T-helper 1 cell treated with Interleukin-12 subunit alpha and Interleukin-12 subunit beta and Interleukin-4 antibody, amounts not matched to agents 30 μg/mL and 1 μg/mL, for 36 hours (primary cell): ENCODE data around the gene ATG4A.

Experiments used
- H3K27ac Mint-ChIP-seq: one replicate; pipeline ENCODE4 v1.8.0; 2021; ENCODE audit warnings: mild to moderate bottlenecking, mixed read lengths
- H3K27me3 Mint-ChIP-seq: one replicate; pipeline ENCODE4 v1.8.0; 2021; ENCODE audit warnings: low read depth, mixed read lengths
- H3K36me3 Mint-ChIP-seq: one replicate; pipeline ENCODE4 v1.8.0; 2021; ENCODE audit warnings: low read depth, mixed read lengths
- H3K4me1 Mint-ChIP-seq: one replicate; pipeline ENCODE4 v1.8.0; 2021; ENCODE audit warnings: low read depth, mixed read lengths
- H3K4me3 Mint-ChIP-seq: one replicate; pipeline ENCODE4 v1.8.0; 2021; ENCODE audit warnings: mild to moderate bottlenecking, moderate library complexity, mixed read lengths
- H3K9me3 Mint-ChIP-seq: one replicate; pipeline ENCODE4 v1.8.0; 2021; ENCODE audit warnings: mixed read lengths

Gene ATG4A

GRCh38 chrX:108169768-108170167 lies 78.2 kb downstream of the ATG4A start:
- no peaks in the 10 kb centered on the region for H3K9me3 Mint-ChIP-seq
- no peaks in the 10 kb centered on the region for H3K36me3 Mint-ChIP-seq
- no peaks in the 10 kb centered on the region for H3K27me3 Mint-ChIP-seq
- H3K27ac Mint-ChIP-seq: no peak overlapping the region
- H3K4me3 Mint-ChIP-seq: no peak overlapping the region
- H3K4me1 Mint-ChIP-seq: no peaks in the 10 kb centered on the region

GRCh38 chrX:108171671-108172070 lies 80.1 kb downstream of the ATG4A start:
- Mint-ChIP-seq H3K4me3 (no peak overlapping the region), H3K27me3 (no peaks in the 10 kb centered on the region), H3K36me3 (no peaks in the 10 kb centered on the region), H3K27ac (no peak overlapping the region), H3K9me3 (no peaks in the 10 kb centered on the region), H3K4me1 (no peaks in the 10 kb centered on the region)

- no peaks in the 10 kb centered on the region for H3K36me3 Mint-ChIP-seq
- H3K9me3 Mint-ChIP-seq: no peaks in the 10 kb centered on the region
- no peaks in the 10 kb centered on the region for H3K27me3 Mint-ChIP-seq
- H3K27ac Mint-ChIP-seq: no peak overlapping the region
- no peaks in the 10 kb centered on the region for H3K4me1 Mint-ChIP-seq
- no peak overlapping the region for H3K4me3 Mint-ChIP-seq
These were observed 82.3 kb downstream of the ATG4A start for GRCh38 chrX:108173874-108174273.

GRCh38 chrX:108177351-108178142 lies 86.0 kb downstream of the ATG4A start:
- Mint-ChIP-seq H3K36me3 (no peaks in the 10 kb centered on the region), H3K4me3 (no peak overlapping the region), H3K27me3 (no peaks in the 10 kb centered on the region), H3K4me1 (no peaks in the 10 kb centered on the region), H3K9me3 (no peaks in the 10 kb centered on the region), H3K27ac (no peak overlapping the region)

- Mint-ChIP-seq H3K4me1 (no peaks in the 10 kb centered on the region), H3K27me3 (no peaks in the 10 kb centered on the region), H3K9me3 (no peaks in the 10 kb centered on the region), H3K4me3 (no peak overlapping the region), H3K36me3 (no peaks in the 10 kb centered on the region), H3K27ac (no peak overlapping the region)
These were observed 86.5 kb downstream of the ATG4A start for GRCh38 chrX:108178143-108178498.

GRCh38 chrX:108186811-108187210 lies 95.2 kb downstream of the ATG4A start:
- H3K27me3 Mint-ChIP-seq: no peaks in the 10 kb centered on the region
- no peaks in the 10 kb centered on the region for H3K4me1 Mint-ChIP-seq
- no peaks in the 10 kb centered on the region for H3K9me3 Mint-ChIP-seq
- H3K27ac Mint-ChIP-seq: no peak overlapping the region
- H3K4me3 Mint-ChIP-seq: no peak overlapping the region
- no peaks in the 10 kb centered on the region for H3K36me3 Mint-ChIP-seq

- Mint-ChIP-seq H3K27ac (no peak overlapping the region), H3K4me3 (no peak overlapping the region), H3K27me3 (peaks cover 3% of the 10 kb centered on the region), H3K9me3 (no peaks in the 10 kb centered on the region), H3K4me1 (no peaks in the 10 kb centered on the region), H3K36me3 (no peaks in the 10 kb centered on the region)
These were observed 106.8 kb downstream of the ATG4A start for GRCh38 chrX:108198420-108198819.

- Mint-ChIP-seq H3K36me3 (no peaks in the 10 kb centered on the region), H3K9me3 (no peaks in the 10 kb centered on the region), H3K4me1 (no peaks in the 10 kb centered on the region), H3K27ac (no peak overlapping the region), H3K27me3 (peaks cover 3% of the 10 kb centered on the region), H3K4me3 (no peak overlapping the region)
These were observed 107.5 kb downstream of the ATG4A start for GRCh38 chrX:108199041-108199440.

- Mint-ChIP-seq H3K4me3 (no peak overlapping the region), H3K27ac (no peak overlapping the region), H3K4me1 (no peaks in the 10 kb centered on the region), H3K9me3 (no peaks in the 10 kb centered on the region), H3K27me3 (peaks cover 3% of the 10 kb centered on the region), H3K36me3 (no peaks in the 10 kb centered on the region)
These were observed 108.1 kb downstream of the ATG4A start for GRCh38 chrX:108199691-108200090.

- Mint-ChIP-seq H3K27me3 (peaks cover 3% of the 10 kb centered on the region), H3K36me3 (no peaks in the 10 kb centered on the region), H3K27ac (no peak overlapping the region), H3K4me3 (no peak overlapping the region), H3K4me1 (no peaks in the 10 kb centered on the region), H3K9me3 (no peaks in the 10 kb centered on the region)
These were observed 112.0 kb downstream of the ATG4A start for GRCh38 chrX:108203540-108203939.
